K562 (cell line): ENCODE measurements around the gene IPO13. TPM values are rescaled to one million over a fixed set of nuclear protein-coding genes. Genes with fewer than 3 reads are reported as not detected.
A peak's percentile ranks its signal among the peaks of the same experiment; 100 is the strongest.

Experiments
- ATAC-seq: fragments of 200-7000 bp; cut with Tn5 transposase; 3 replicates; pipeline ENCODE4 v1.9.1; 2020; ENCODE audit warnings: moderate library complexity
- BruUV-seq: library from RNA; stranded (reverse); fragments of 400-500 nt; replicated peaks from 2 replicates; lab custom pipeline; 2021; lab: Mats Ljungman, UMichigan
- CTCF ChIA-PET: fragments of 300-600 bp; formaldehyde crosslinking; extraction: SDS; loops from one replicate; lab custom pipeline; 2021; ENCODE audit warnings: low intra/inter-chr PET ratio; lab: Yijun Ruan, JAX
- POLR2A ChIA-PET: fragments of 300-600, 350-650 bp; sonication (Branson Sonifier 250); formaldehyde crosslinking; extraction: SDS; loops from one replicate; lab custom pipeline; 2021; ENCODE audit warnings: antibody characterized with exemption, inconsistent platforms; lab: Yijun Ruan, JAX
- DNase-seq, 4 experiments: peaks; one replicate each; pipeline versions ENCODE4 v3.0.0 to v3.0.0-alpha.2; 2011 to 2018; ENCODE audit warnings: low spot score in 3 of 4, mixed read lengths in 3 of 4; ENCODE audit errors: extremely low read depth in 1 of 4
- FAIRE-seq: peaks from 2 replicates; lab custom pipeline; 2011; peaks lifted over from hg19 to GRCh38; lab: Jason Lieb, UNC
- H2AFZ ChIP-seq: 2 replicates; pipeline ENCODE4 v1.6.0; 2011; ENCODE audit warnings: low read depth, low read length, control low read depth, inconsistent platforms
- H3K27ac ChIP-seq: fragments of 200-600 bp; 3 replicates; pipeline ENCODE4 v1.8.0; 2011; ENCODE audit warnings: low read depth, mild to moderate bottlenecking, control low read depth, inconsistent platforms, low read length, moderate library complexity, mixed read lengths; ENCODE audit errors: extremely low read depth
- H3K27me3 ChIP-seq, 2 experiments: fragments of 300-600 bp in 1 of 2; 2 replicates in 1 of 2; 3 replicates in 1 of 2; pipeline versions ENCODE4 v1.6.0 to v1.8.0; 2011; ENCODE audit warnings: inconsistent platforms in 2 of 2, low read length in 2 of 2, mild to moderate bottlenecking in 1 of 2, mixed read lengths in 1 of 2, moderate library complexity in 1 of 2; ENCODE audit not compliant: control insufficient read depth in 2 of 2, insufficient read depth in 2 of 2
- H3K36me3 ChIP-seq: fragments of 300-600 bp; 3 replicates; pipeline ENCODE4 v1.8.0; 2011; ENCODE audit warnings: mild to moderate bottlenecking, low read length, inconsistent platforms; ENCODE audit not compliant: control insufficient read depth, insufficient read depth
- H3K4me1 ChIP-seq, 2 experiments: fragments of 200-600 bp in 1 of 2; replicated peaks in 1 of 2; 2 replicates in 1 of 2; 3 replicates in 1 of 2; pipeline versions ENCODE4 v1.5.1 to v1.8.0; 2011; ENCODE audit warnings: inconsistent platforms in 2 of 2, low read length in 2 of 2, mild to moderate bottlenecking in 1 of 2, mixed read lengths in 1 of 2, moderate library complexity in 1 of 2; ENCODE audit not compliant: control insufficient read depth in 2 of 2, insufficient read depth in 2 of 2
- H3K4me2 ChIP-seq: 2 replicates; pipeline ENCODE4 v1.6.1; 2011; ENCODE audit warnings: low read length, control low read depth, inconsistent platforms, mixed read lengths; ENCODE audit not compliant: insufficient read depth
- H3K4me3 ChIP-seq: fragments of 200-600 bp; sonication (generic), shearing (Covaris generic); 2 replicates; pipeline ENCODE4 v1.5.1; 2016; ENCODE audit warnings: control low read depth, inconsistent platforms
- H3K79me2 ChIP-seq: fragments of 200-600 bp; 3 replicates; pipeline ENCODE4 v1.8.0; 2011; ENCODE audit warnings: low read length, inconsistent platforms; ENCODE audit not compliant: control insufficient read depth, insufficient read depth
- H3K9ac ChIP-seq, 2 experiments: 2 replicates each; pipeline versions ENCODE4 v1.6.0 to v1.6.1; 2011; ENCODE audit warnings: low read depth in 2 of 2, low read length in 2 of 2, control low read depth in 1 of 2, inconsistent platforms in 1 of 2, mild to moderate bottlenecking in 1 of 2, mixed read lengths in 1 of 2; ENCODE audit not compliant: insufficient read depth in 1 of 2
- H3K9me1 ChIP-seq: one replicate; pipeline ENCODE4 v1.6.0; 2011; ENCODE audit warnings: inconsistent platforms, mild to moderate bottlenecking, low read length, moderate library complexity; ENCODE audit not compliant: control insufficient read depth, insufficient read depth
- H3K9me3 ChIP-seq: replicated peaks from 2 replicates; pipeline ENCODE4 v1.5.1; 2011; ENCODE audit warnings: low read depth, low read length, inconsistent platforms; ENCODE audit not compliant: control insufficient read depth, insufficient read depth
- H4K20me1 ChIP-seq: replicated peaks from 2 replicates; pipeline ENCODE4 v1.6.1; 2011; ENCODE audit warnings: low read length, inconsistent platforms, mixed read lengths; ENCODE audit not compliant: control insufficient read depth, insufficient read depth
- C11orf30 ChIP-seq: fragments of 450-650 bp; IDR thresholded peaks from 2 replicates; pipeline ENCODE4 v1.6.1; 2016; ENCODE audit warnings: low read depth, mild to moderate bottlenecking
- FOXK1 ChIP-seq: sonication (generic); formaldehyde crosslinking; IDR thresholded peaks from 2 replicates; pipeline ENCODE4 v1.8.0; 2022; ENCODE audit warnings: missing genetic modification reagents, mild to moderate bottlenecking, borderline replicate concordance
- PRDM10 ChIP-seq: fragments of 450-650 bp; IDR thresholded peaks from 2 replicates; pipeline ENCODE4 v1.6.1; 2018; ENCODE audit not compliant: partially characterized antibody
- ZNF316 ChIP-seq: fragments of 450-650 bp; IDR thresholded peaks from 2 replicates; pipeline ENCODE4 v1.6.1; 2016
- WGBS: fragments of 100-300 bp; shearing (Covaris generic); methylation state at CpG from one replicate; pipeline ENCODE4 v1.1.6; 2016; ENCODE audit warnings: low coverage, mixed read lengths; ENCODE audit not compliant: insufficient coverage; ENCODE audit errors: missing lambda C conversion rate; 5-methylcytosine and 5-hydroxymethylcytosine counted together
- in situ Hi-C: fragments of 300-500 bp; cut with MboI; formaldehyde crosslinking; loops from 4 replicates; pipeline ENCODE4 v1.15.0; 2018; ENCODE audit warnings: inconsistent platforms, mixed read lengths
- intact Hi-C: fragments of 100-400 bp; cut with micrococcal nuclease; formaldehyde crosslinking; loops from 2 replicates; pipeline ENCODE4 v1.14.2; 2022
- polyA plus RNA-seq, 8 experiments: library from polyadenylated mRNA; depleted of rRNA in 4 of 8; stranded (reverse) in 5 of 8; unstranded in 3 of 8; fragments of >200 nt; fragmentation: Nextera tagmentation in 2 of 8; fragmentation: Illumina TruSeq in 1 of 8; extraction: Ambion mirVana in 2 of 8; extraction: Trizol in 1 of 8; gene quantifications; 2 replicates each; pipeline versions ENCODE4 v1.2.1 to v1.2.3, GENCODE V29; 2011 to 2014; ENCODE audit warnings: inconsistent platforms in 1 of 8, missing spikeins in 1 of 8
- total RNA-seq, 7 experiments: library from RNA; depleted of rRNA in 6 of 7; stranded (reverse); fragments of >200 nt in 6 of 7; fragmentation: Illumina TruSeq in 2 of 7; extraction: Trizol in 2 of 7; gene quantifications; 2 replicates each; pipeline versions ENCODE4 v1.2.1 to v1.2.3, GENCODE V29; 2011 to 2021; ENCODE audit warnings: low replicate concordance in 1 of 7

Gene IPO13
- total and polyA plus RNA-seq, 9 of the 15 experiments (the other 6 are each of a cell fraction or from before 2014, with no cell fraction given): 7.0 to 30.8 (median 16.2) TPM

- POLR2A ChIA-PET: interaction anchor here (0.5 to 0.6 kb wide), 2 partner anchors 108 to 159 kb away, joined by 3 read pairs; no protein-coding TSS in a partner anchor
These were observed 9.4 kb upstream of the IPO13 start for GRCh38 chr1:43937179-43937865.

More at GRCh38 chr1:43937179-43937865, 9.4 kb upstream of the IPO13 start:
- Histone ChIP-seq H3K4me2 (no peak overlapping the region), H3K9me3 (no peaks in the 10 kb centered on the region), H3K27me3 (no peaks in the 10 kb centered on the region), H3K9ac (0 out of 4 replicates have a peak overlapping the region, but pooled peaks of 1 of the 2 experiments have one; percentile 30), H3K27ac (no peak overlapping the region), H2AFZ (no peak overlapping the region), H3K9me1 (peaks cover 9% of the 10 kb centered on the region), H4K20me1 (0 out of 2 replicates have a peak, but pooled peaks cover 3% of the 10 kb centered on the region), H3K4me1 (peaks cover 12 to 25% of the 10 kb centered on the region in 2 experiments; a peak in 4 of 5 replicates), H3K4me3 (no peak overlapping the region), H3K36me3 (peaks cover 4% of the 10 kb centered on the region; the same call in 2 of the 3 replicates), H3K79me2 (no peaks in the 10 kb centered on the region)
- in situ Hi-C loops: loop anchor here (5.0 to 10.0 kb wide), 2 partner anchors 410 to 703 kb away; no protein-coding TSS in a partner anchor
- intact Hi-C loops: no loop called here
- CTCF ChIA-PET: interaction anchor here (0.8 kb wide), 1 partner anchor 174 kb away, joined by 4 read pairs; no protein-coding TSS in a partner anchor
- FAIRE-seq (no peak), DNase-seq (no peak), ATAC-seq (no peak)
- WGBS: 71% methylated on average over 8 of the region's 8 CpGs
- no TSS peak for BruUV-seq
- TF ChIP-seq ZNF316: peak; percentile 44
- TF ChIP-seq FOXK1 (CRISPR knock-in tag): no peak
- TF ChIP-seq PRDM10: no peak
- TF ChIP-seq C11orf30: peak; percentile 24; the same call in 1 of the 2 replicates
